HG02798 (cell line): ENCODE measurements around the gene POLR3F.
"Not testable (repeated sequence)": the region's sequence is repeated elsewhere in the genome, so short reads cannot be mapped to it uniquely, and the experiment has no call there.

Experiments
- ATAC-seq: cut with Tn5 transposase; IDR thresholded peaks from one replicate; pipeline ENCODE4 v1.9.1; 2021; ENCODE audit warnings: mild to moderate bottlenecking; ENCODE audit not compliant: unreplicated experiment, poor library complexity

The POLR3F gene

GRCh38 chr20:18501672-18502071, 34.5 kb downstream of the POLR3F start:
- ATAC-seq = not testable (repeated sequence)

GRCh38 chr20:18504479-18505060, 37.4 kb downstream of the POLR3F start:
- ATAC-seq = no peak

GRCh38 chr20:18506744-18507143, 39.6 kb downstream of the POLR3F start:
- ATAC-seq = no peak

- ATAC-seq = peak; percentile 95
Observed at GRCh38 chr20:18507218-18508191, 40.3 kb downstream of the POLR3F start, which contains the start of gene SEC23B. SEC23B (plus strand) TSS chr20:18507940; CDS start chr20:18510836, 2,896 bp downstream.

GRCh38 chr20:18511571-18511970, 44.4 kb downstream of the POLR3F start:
- ATAC-seq = no peak

- ATAC-seq = no peak
Observed at GRCh38 chr20:18513208-18513607, 46.0 kb downstream of the POLR3F start.

- no peak for ATAC-seq
Observed at GRCh38 chr20:18514127-18514526, 46.9 kb downstream of the POLR3F start.

GRCh38 chr20:18515973-18516372, 48.8 kb downstream of the POLR3F start:
- no peak for ATAC-seq

- not testable (repeated sequence) for ATAC-seq
Observed at GRCh38 chr20:18522066-18522465, 54.9 kb downstream of the POLR3F start.

GRCh38 chr20:18523066-18523465, 55.9 kb downstream of the POLR3F start:
- no peak for ATAC-seq

- no peak for ATAC-seq
Observed at GRCh38 chr20:18524646-18525045, 57.5 kb downstream of the POLR3F start.

GRCh38 chr20:18526761-18527160, 59.6 kb downstream of the POLR3F start:
- not testable (repeated sequence) for ATAC-seq

- no peak for ATAC-seq
Observed at GRCh38 chr20:18527339-18527738, 60.1 kb downstream of the POLR3F start.

GRCh38 chr20:18527836-18528235, 60.6 kb downstream of the POLR3F start:
- no peak for ATAC-seq

- no peak for ATAC-seq
Observed at GRCh38 chr20:18529041-18529440, 61.9 kb downstream of the POLR3F start.

GRCh38 chr20:18532626-18533025, 65.4 kb downstream of the POLR3F start:
- no peak for ATAC-seq

GRCh38 chr20:18533491-18533890, 66.3 kb downstream of the POLR3F start:
- ATAC-seq = no peak

GRCh38 chr20:18533978-18534644, 66.9 kb downstream of the POLR3F start:
- no peak for ATAC-seq
